ENCODE data around the gene PRUNE1. TPM values are rescaled to one million over a fixed set of nuclear protein-coding genes. Genes with fewer than 3 reads are reported as not detected.
A peak's percentile ranks its signal among the peaks of the same experiment; 100 is the strongest.

The PRUNE1 gene
- polyA plus RNA-seq, 1 donor from 2014 or later = 32.2 TPM

- Histone ChIP-seq H4K20me1 (ENCODE audit: insufficient read depth) (no peaks in the 10 kb centered on the region), H3K36me3 (ENCODE audit: insufficient read depth, low read length) (peaks cover 10% of the 10 kb centered on the region), H2AFZ (ENCODE audit: low read depth, low read length) (no peak overlapping the region), H3K9me3 (ENCODE audit: low read length) (no peaks in the 10 kb centered on the region), H3K4me2 (ENCODE audit: low read length) (peak overlapping the region; percentile 100), H3K27me3 (ENCODE audit: insufficient read depth, low read depth, low read length) (no peaks in the 10 kb centered on the region), H3K9me2 (ENCODE audit: insufficient read depth, low read length) (no peaks in the 10 kb centered on the region), H3K4me3 (ENCODE audit: low read length) (peak overlapping the region; percentile 69), H3K9ac (ENCODE audit: low read length) (peak overlapping the region; percentile 98), H3K79me2 (replicated peaks; ENCODE audit: insufficient read depth, low read length) (peaks cover 88% of the 10 kb centered on the region), H3K27ac (ENCODE audit: low read length) (peak overlapping the region; percentile 99), H3F3A (ENCODE audit: insufficient read depth, low read length, poor library complexity, severe bottlenecking) (peaks cover 10% of the 10 kb centered on the region)
- TF ChIP-seq POLR2AphosphoS5 (IDR thresholded peaks at IDR 0.05) (no peak), MXI1 (conservative IDR thresholded peaks at IDR 0.05; ENCODE audit: poor library complexity, severe bottlenecking) (no peak), EZH2 (IDR thresholded peaks at IDR 0.05; ENCODE audit: borderline replicate concordance, insufficient read depth, low read length, poor library complexity, severe bottlenecking) (no peak), RAD21 (conservative IDR thresholded peaks at IDR 0.05) (no peak), REST (IDR thresholded peaks at IDR 0.05; ENCODE audit: borderline replicate concordance) (no peak), SMC3 (conservative IDR thresholded peaks at IDR 0.05; ENCODE audit: poor library complexity) (no peak), CTCF (IDR thresholded peaks at IDR 0.05; ENCODE audit: poor library complexity, severe bottlenecking) (no peak), EP300 (conservative IDR thresholded peaks at IDR 0.05; ENCODE audit: poor library complexity, severe bottlenecking) (no peak), TAF1 (IDR thresholded peaks at IDR 0.05; ENCODE audit: low read depth) (no peak)
Observed at GRCh38 chr1:151061704-151062103, 53.5 kb downstream of the PRUNE1 start.

GRCh38 chr1:151062741-151063371, 54.6 kb downstream of the PRUNE1 start:
- H3K9ac ChIP-seq (ENCODE audit: low read length) = no peak overlapping the region
- no peaks in the 10 kb centered on the region for H4K20me1 ChIP-seq (ENCODE audit: insufficient read depth)

More at GRCh38 chr1:151062741-151063371, 54.6 kb downstream of the PRUNE1 start:
- Histone ChIP-seq H3F3A (ENCODE audit: insufficient read depth, low read length, poor library complexity, severe bottlenecking) (peaks cover 10% of the 10 kb centered on the region), H2AFZ (ENCODE audit: low read depth, low read length) (no peak overlapping the region), H3K27me3 (ENCODE audit: insufficient read depth, low read depth, low read length) (no peaks in the 10 kb centered on the region), H3K27ac (ENCODE audit: low read length) (peak overlapping the region; percentile 99), H3K4me3 (ENCODE audit: low read length) (peak overlapping the region; percentile 69), H3K9me2 (ENCODE audit: insufficient read depth, low read length) (no peaks in the 10 kb centered on the region), H3K36me3 (ENCODE audit: insufficient read depth, low read length) (peaks cover 10% of the 10 kb centered on the region), H3K4me2 (ENCODE audit: low read length) (peak overlapping the region; percentile 86), H3K9me3 (ENCODE audit: low read length) (no peaks in the 10 kb centered on the region), H3K79me2 (replicated peaks; ENCODE audit: insufficient read depth, low read length) (peaks cover 89% of the 10 kb centered on the region)
- TF ChIP-seq EP300 (conservative IDR thresholded peaks at IDR 0.05; ENCODE audit: poor library complexity, severe bottlenecking) (no peak), CTCF (IDR thresholded peaks at IDR 0.05; ENCODE audit: poor library complexity, severe bottlenecking) (no peak), RAD21 (conservative IDR thresholded peaks at IDR 0.05) (no peak), SMC3 (conservative IDR thresholded peaks at IDR 0.05; ENCODE audit: poor library complexity) (no peak), TAF1 (IDR thresholded peaks at IDR 0.05; ENCODE audit: low read depth) (no peak), MXI1 (conservative IDR thresholded peaks at IDR 0.05; ENCODE audit: poor library complexity, severe bottlenecking) (no peak), EZH2 (IDR thresholded peaks at IDR 0.05; ENCODE audit: borderline replicate concordance, insufficient read depth, low read length, poor library complexity, severe bottlenecking) (no peak), REST (IDR thresholded peaks at IDR 0.05; ENCODE audit: borderline replicate concordance) (no peak), POLR2AphosphoS5 (IDR thresholded peaks at IDR 0.05) (no peak)

Measured in neural cell (in vitro differentiated cells).